HFF-Myc (cell line): ENCODE measurements around the gene HSPG2.

Experiments
- DNase-seq: peaks from one replicate; pipeline ENCODE4 v3.0.0-alpha.2; 2011; ENCODE audit warnings: low read depth; ENCODE audit errors: extremely low read depth
- H3K4me3 ChIP-seq: replicated peaks from 2 replicates; pipeline ENCODE4 v1.5.1; 2011; ENCODE audit warnings: low read depth, mild to moderate bottlenecking, control low read depth, low read length
- TF ChIP-seq, protein P1 (sequence below): IDR thresholded peaks from 2 replicates; pipeline ENCODE4 v1.5.1; 2012; ENCODE audit warnings: mild to moderate bottlenecking, low read depth, low read length, control low read depth; ENCODE audit errors: missing control alignments

HSPG2 gene

DNA sequence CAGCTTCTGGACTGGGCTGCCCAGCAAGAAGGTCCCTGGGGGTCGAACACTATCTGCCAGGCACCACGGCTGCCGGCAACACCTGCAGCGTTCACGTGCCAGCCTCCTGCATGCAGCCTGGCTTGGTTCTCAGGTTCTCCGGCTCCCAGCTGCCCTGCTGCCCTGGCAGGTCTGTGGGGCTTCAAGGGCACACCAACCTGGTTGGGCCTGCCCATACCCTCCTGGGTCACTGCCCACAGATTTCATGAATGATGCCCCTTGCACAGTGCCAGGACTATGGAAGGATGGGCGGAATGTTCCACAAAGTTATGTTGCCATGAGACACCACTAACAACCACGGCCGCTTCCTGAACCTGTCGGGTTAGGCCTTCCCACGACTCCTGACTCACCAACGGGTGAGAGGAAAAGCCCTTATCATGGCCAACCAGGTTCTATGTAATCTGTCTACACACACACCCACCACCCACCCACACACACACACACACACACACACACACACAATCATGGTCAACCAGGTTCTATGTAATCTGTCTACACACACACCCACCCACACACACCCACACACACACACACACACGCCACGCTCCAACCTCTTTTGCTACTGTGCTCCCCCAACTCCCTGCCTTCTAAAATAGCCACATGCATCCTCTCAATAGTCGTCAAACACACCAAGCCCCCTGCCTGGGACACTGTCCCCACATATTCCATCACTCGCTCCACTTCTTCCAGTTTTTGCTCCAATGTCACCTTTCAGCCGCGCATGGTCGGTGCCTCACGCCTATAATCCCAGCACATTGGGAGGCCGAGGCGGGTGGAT is 32.2 kb downstream of the HSPG2 start:
- TF ChIP-seq, protein P1, sequence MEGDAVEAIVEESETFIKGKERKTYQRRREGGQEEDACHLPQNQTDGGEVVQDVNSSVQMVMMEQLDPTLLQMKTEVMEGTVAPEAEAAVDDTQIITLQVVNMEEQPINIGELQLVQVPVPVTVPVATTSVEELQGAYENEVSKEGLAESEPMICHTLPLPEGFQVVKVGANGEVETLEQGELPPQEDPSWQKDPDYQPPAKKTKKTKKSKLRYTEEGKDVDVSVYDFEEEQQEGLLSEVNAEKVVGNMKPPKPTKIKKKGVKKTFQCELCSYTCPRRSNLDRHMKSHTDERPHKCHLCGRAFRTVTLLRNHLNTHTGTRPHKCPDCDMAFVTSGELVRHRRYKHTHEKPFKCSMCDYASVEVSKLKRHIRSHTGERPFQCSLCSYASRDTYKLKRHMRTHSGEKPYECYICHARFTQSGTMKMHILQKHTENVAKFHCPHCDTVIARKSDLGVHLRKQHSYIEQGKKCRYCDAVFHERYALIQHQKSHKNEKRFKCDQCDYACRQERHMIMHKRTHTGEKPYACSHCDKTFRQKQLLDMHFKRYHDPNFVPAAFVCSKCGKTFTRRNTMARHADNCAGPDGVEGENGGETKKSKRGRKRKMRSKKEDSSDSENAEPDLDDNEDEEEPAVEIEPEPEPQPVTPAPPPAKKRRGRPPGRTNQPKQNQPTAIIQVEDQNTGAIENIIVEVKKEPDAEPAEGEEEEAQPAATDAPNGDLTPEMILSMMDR = no peak
- no peak for DNase-seq
- H3K4me3 ChIP-seq = no peak overlapping the region

DNA sequence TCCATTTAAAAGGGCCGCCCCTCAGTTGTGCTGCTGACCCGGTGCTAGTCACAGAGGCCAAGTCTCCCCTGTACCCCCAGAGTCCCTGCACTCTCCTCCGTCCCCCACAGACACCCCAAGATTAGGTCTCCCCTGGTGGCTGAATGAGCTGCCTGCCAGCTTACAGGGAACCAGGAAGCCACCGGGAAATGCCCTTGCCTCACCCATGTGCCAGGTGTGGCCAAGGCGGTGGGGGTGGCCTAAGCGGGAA is 32.7 kb downstream of the HSPG2 start:
- TF ChIP-seq, protein P1 = no peak
- DNase-seq = no peak
- H3K4me3 ChIP-seq = no peak overlapping the region

DNA sequence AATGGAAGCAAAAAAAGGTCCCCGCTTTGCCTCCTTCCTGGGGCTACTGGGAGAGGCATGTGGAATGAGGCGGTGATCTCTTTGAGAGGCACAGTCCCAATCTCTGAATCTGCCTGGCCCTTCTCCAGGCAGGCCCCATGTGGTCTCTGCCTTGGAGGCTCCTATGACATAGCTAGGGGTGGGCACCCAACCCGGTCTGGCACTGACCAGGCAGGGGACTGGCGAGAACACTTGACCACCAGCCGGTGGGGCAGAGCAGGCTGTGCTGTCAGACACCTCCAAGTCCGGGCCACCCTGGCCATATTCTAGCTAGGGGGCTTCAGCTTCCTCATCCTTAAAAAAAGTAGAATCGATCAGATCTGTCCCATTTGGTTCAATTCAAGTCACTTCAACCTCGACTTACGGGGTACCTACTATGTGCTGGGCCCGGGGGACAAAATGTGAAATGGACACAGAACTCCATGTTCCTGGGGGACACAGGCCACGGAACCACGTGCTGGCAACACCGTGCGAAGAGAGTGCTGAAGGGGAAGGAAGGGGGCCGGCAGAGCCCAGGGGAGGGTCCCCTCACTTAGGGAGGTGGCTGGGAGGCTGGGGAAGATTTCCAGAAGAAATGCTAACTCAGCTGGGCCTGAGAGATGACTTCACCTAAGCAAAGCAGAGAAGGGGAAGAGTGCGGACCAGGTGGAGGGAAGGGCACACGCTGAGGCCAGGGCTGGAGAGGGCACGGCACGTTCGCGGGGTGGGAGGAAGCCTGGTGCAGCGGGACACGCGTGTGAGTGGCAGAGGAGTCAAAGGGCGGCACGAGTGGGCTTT is 33.3 kb downstream of the HSPG2 start:
- no peak overlapping the region for H3K4me3 ChIP-seq
- DNase-seq = no peak
- TF ChIP-seq, protein P1 = no peak

DNA sequence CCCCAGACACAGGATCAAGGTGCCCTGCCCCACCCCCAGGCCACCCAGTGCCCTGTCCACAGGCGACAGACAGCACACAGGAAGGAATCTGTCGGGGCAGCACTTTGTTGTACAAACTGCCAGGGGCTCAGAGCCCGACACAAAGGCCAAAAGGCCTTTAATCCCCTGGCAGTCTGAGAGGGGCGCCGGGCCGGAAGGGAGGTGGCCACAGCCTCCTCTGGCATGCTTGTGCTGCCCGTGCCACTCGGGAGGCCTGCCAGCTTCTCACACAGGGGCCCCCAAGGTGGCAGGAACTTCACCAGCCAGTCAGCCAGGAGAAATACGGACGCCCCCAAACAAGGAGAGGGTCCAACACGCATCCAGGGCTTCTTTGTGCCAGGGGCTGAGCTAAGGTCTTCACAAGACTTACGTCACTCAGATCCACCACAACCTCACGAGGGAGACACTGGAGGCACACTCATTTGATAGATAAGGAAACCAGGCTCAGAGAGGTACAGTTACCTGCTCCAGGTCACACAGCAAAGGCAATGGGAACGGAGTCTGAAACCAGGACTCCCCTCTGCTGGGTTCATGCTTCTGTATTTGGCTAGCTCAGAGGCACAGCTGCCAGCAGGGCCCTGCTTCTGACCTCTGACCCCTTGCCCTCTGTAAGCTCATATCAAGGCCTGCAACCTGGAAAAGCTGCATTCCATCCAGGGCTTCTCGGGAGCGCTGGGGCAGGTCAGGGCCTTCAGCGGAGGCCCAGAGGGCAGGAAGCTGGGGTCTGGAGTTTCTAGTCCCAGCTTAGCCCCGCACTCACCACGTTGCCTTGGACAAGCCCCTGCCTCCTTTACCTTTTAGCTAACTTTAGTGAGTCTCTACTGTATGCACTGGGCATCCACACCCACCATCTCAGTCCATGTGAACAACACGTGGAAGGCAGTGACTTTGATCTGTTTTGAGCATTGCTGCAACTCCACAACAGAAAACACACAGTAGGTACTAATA is 34.8 kb downstream of the HSPG2 start:
- DNase-seq = no peak
- TF ChIP-seq, protein P1 = no peak
- no peak overlapping the region for H3K4me3 ChIP-seq

DNA sequence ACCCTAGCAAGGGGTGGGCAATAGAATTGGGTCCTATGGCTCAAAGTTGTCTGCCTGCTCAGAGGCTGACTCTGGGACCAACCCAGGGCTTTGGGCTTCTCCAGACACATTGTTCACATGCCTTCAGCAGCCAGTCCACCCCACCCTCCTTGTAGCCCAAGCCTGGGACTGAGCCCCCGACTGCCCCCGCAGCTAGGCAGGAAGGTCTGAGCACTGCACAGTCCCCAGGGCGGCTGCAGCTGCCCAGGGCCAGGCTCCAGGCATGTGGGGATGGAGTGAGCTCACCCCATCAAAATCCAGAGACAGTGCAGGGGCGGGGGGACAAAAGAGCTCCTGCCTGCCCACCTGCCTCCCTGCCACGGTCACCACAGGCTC is 35.6 kb downstream of the HSPG2 start:
- no peak overlapping the region for H3K4me3 ChIP-seq
- DNase-seq = no peak
- TF ChIP-seq, protein P1 = no peak

DNA sequence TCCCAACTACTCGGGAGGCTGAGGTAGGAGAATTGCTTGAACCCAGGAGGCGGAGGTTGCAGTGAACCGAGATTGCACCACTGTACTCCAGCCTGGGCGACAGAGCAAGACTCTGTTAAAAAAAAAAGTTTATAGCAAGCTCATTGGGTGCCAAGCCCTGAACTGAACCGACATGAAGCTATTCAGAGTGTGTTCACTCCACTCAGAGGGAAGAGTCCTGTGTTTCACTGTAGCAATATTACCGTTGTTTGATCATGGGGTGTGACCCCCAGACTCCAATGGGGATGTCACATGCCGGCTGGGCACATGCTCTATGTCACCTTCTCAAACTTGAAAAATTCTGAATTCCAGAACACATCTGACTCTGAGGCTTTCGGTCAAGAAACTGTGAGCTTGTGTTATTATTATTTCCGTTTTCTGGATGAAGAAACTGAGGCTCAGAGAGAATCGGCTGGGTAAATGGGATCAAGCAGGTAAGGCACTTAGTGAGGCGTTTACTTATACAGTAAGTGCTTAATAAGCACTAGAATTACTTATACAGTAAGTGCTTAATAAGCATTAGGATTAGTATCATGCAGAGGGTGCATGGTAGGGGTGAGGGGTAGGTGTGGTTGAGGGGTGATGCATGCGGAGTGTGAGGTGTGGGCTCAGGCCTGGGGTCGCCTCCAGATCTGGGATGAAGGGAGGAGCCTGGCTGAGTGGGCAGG is 36.2 kb downstream of the HSPG2 start:
- TF ChIP-seq, protein P1 = no peak
- H3K4me3 ChIP-seq = no peak overlapping the region
- DNase-seq = no peak
